Nasal cavity respiratory epithelium epithelial cell of viscerocranial mucosa (primary cell): ENCODE results near the gene AMY1A. TPM values are rescaled to one million over a fixed set of nuclear protein-coding genes. Genes with fewer than 3 reads are reported as not detected.

Experiments
- total RNA-seq: library from RNA; depleted of rRNA; stranded (reverse); fragments of >200 nt; gene quantifications from 2 replicates; pipeline ENCODE4 v1.2.3, GENCODE V29; 2014

Gene AMY1A
- not detected in 2 replicates for total RNA-seq

DNA sequence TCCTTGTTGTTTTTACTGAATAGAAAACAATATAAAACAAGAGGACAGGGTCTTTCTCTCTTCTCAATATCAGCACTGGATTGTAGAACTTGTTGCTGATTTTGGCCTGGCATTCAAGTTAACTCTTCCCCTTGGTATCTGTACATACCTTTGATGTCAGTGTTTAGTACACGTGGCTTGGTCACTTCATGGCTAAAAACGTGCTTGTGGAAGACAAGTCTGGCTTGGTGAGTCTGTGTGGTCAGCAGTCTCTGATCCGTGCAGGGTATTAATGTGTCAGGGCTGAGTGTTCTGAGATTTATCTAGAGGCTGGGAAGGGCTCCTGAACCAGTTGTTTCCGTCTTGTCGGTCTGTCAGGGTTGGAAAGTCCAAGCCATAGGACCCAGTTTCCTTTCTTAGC, at the start of gene AMY1A:
AMY1A (plus strand) TSS at position 301 of the 400 bp plus-strand sequence. CDS start 571 bp downstream, outside the sequence.

GRCh38 chr1:103616994-103617477, 38.5 kb upstream of the AMY1A start, which contains the start of gene AMY2A:
Gene AMY2A, plus strand, starts transcription at chr1:103617427. Its CDS starts 14 bp downstream, at chr1:103617441.

GRCh38 chr1:103696110-103696509, 40.5 kb downstream of the AMY1A start, which contains the start of gene AMY1B:
Gene AMY1B, minus strand, starts transcription at chr1:103696210. Its CDS starts 571 bp downstream, at chr1:103695639.

Other genes with a start within 250 kb of the AMY1A start
- gene RNPC3, start 130.1 kb upstream of the AMY1A start, total RNA-seq: 2.4 and 5.4 TPM in 2 replicates
- 2.1 and 2.7 TPM in 2 replicates for gene AMY2B, start 84.2 kb upstream of the AMY1A start, total RNA-seq
- gene AMY2A, start 38.3 kb upstream of the AMY1A start, total RNA-seq: not detected in 2 replicates
- not detected in 2 replicates for gene AMY1B, start 40.5 kb downstream of the AMY1A start, total RNA-seq
- 0.07 TPM in 1 of 2 replicates, not detected in the other for gene AMY1C, start 94.1 kb downstream of the AMY1A start, total RNA-seq